ENCODE measurements around the gene RBM33. TPM values are rescaled to one million over a fixed set of nuclear protein-coding genes. Genes with fewer than 3 reads are reported as not detected.
"Not testable (repeated sequence)": the region's sequence is repeated elsewhere in the genome, so short reads cannot be mapped to it uniquely, and the experiment has no call there.

RBM33 gene
- total RNA-seq, 1 donor from 2014 or later, result 78.8 TPM

DNA sequence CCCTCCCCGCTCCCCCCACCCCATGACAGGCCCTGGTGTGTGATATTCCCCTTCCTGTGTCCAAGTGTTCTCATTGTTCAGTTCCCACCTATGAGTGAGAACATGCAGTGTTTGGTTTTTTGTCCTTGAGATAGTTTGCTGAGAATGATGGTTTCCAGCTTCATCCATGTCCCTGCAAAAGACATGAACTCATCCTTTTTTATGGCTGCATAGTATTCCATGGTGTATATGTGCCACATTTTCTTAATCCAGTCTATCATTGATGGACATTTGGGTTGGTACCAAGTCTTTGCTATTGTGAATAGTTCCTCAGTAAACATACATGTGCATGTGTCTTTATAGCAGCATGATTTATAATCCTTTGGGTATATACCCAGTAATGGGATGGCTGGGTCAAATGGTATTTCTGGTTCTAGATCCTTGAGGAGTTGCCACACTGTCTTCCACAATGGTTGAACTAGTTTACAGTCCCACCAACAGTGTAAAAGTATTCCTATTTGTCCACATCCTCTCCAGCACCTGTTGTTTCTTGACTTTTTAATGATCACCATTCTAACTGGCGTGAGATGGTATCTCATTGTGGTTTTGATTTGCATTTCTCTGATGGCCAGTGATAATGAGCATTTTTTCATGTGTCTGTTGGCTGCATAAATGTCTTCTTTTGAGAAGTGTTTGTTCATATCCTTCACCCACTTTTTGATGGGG is 42.3 kb downstream of the RBM33 start:
- intact Hi-C loops (cut with micrococcal nuclease), result not testable (repeated sequence)

DNA sequence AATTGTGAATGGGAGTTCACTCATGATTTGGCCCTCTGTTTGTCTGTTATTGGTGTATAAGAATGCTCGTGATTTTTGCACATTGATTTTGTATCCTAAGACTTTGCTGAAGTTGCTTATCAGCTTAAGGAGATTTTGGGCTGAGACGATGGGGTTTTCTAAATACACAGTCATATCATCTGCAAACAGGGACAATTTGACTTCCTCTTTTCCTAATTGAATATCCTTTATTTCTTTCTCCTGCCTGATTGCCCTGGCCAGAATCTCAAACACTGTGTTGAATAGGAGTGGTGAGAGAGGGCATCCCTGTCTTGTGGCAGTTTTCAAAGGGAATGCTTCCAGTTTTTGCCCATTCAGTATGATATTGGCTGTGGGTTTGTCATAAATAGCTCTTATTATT is 43.8 kb downstream of the RBM33 start:
- intact Hi-C loops (cut with micrococcal nuclease), result not testable (repeated sequence)

DNA sequence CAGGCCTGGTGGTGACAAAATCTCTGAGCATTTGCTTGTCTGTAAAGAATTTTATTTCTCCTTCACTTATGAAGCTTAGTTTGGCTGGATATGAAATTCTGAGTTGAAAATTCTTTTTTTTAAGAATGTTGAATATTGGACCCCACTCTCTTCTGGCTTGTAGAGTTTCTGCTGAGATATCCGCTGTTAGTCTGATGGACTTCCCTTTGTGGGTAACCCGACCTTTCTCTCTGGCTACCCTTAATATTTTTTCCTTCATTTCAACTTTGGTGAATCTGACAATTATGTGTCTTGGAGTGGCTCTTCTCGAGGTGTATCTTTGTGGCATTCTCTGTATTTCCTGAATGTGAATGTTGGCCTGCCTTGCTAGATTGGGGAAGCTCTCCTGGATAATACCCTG is 46.2 kb downstream of the RBM33 start:
- intact Hi-C loops (cut with micrococcal nuclease), result loop anchor here (5.0 kb wide), 1 partner anchor 93 kb away; no protein-coding TSS in a partner anchor

DNA sequence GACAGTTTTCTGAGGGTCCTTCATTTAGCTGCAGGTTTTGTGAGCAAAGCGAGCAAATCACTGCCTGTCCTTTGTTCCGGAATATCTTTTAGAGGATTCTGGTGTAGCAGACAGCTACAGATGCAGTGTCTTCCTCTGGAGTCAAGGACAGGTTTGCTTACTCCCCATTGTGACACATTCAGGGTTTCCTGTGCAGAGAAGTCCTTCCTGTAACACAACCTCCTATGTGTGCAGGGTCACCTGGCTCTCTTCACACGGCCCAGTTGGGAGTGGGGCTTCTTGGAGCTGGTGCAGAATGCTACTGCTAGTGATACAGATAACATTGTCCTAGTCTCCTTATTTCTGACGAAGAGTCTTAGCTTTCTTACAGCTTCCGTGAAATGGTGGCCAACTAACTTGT is 47.9 kb downstream of the RBM33 start:
- intact Hi-C loops (cut with micrococcal nuclease), result loop anchor here (5.0 kb wide), 1 partner anchor 95 kb away; no protein-coding TSS in a partner anchor

DNA sequence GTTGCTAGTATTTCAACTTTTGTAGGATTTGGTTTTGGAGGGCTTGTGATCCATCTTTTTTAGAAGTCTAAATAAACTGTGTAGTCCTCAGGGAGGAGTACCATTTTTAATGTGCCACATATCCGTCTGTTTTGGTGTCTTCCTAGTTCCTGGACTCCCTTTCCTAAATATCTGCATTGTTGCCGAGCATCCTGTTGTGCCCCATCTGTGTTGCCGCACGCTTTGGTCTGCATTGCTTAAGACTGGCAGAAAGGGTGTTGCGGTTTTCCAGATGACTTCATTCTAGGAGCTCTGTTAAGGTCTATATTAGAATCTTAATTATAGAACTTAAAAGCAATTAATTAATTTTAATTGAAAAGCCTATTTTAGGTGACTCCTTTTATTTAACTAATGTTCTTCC is 49.4 kb downstream of the RBM33 start:
- intact Hi-C loops (cut with micrococcal nuclease), result loop anchor here (5.0 kb wide), 1 partner anchor 97 kb away; no protein-coding TSS in a partner anchor

DNA sequence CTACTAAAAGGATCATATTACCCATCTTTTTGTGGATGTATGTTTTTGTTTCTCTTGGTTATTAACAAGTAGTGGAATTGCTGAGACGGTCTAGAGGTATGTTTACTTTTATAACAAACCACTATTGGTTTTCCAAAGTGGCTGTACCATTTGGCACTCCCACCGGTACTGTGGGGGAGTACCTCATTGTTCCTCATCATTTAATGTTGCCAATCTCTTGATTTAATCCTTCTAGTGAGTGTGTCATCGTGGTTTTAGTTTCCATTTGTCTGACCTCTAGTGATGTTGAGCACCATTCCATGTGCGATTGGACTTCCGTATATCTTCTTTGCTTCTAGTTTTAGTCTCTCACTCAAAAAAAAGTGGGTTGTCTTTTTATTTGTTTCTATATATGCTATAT is 50.4 kb downstream of the RBM33 start:
- intact Hi-C loops (cut with micrococcal nuclease), result loop anchor here (5.0 kb wide), 2 partner anchors 98 to 222 kb away; no protein-coding TSS in a partner anchor

DNA sequence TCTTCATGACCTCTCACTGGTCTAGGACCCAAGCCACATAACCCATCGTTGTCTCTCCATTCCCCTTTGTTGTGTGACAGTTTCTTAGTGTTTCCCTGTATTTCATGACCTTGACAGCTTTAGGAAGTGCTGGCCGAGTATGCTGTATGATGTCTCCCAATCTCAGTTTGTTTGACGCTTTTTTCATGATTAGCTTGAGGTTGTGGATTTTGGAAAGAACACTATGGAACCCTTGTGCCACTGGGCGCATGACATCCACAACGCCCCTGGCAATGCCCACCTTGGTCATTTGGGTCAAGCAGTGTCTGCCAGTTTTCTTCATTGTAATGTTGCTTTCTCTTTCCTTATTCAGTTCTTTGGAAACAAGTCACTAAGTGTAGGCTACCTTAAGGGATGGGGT is 52.3 kb downstream of the RBM33 start:
- intact Hi-C loops (cut with micrococcal nuclease), result loop anchor here (2.0 to 5.0 kb wide), 2 partner anchors 16 to 221 kb away; no protein-coding TSS in a partner anchor

DNA sequence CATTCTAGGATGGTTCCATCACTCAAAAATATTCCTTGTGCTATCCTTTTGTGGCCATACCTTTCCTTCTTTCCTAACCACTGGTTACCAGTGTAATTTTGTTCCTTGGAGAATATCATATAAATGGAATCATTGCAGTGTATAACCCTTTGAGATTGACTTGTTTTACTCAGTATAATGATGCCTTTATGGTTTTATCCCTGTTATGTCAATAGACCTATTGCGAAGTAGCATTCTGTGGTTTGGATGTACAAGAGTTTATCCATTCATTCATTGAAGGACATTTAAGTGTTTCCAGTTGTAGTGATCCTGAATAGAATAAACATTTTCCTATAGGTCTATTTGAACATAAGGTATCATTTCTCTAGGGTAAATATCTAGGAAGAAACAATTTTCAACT is 54.2 kb downstream of the RBM33 start:
- intact Hi-C loops (cut with micrococcal nuclease), result loop anchor here (5.0 kb wide), 1 partner anchor 219 kb away; no protein-coding TSS in a partner anchor

DNA sequence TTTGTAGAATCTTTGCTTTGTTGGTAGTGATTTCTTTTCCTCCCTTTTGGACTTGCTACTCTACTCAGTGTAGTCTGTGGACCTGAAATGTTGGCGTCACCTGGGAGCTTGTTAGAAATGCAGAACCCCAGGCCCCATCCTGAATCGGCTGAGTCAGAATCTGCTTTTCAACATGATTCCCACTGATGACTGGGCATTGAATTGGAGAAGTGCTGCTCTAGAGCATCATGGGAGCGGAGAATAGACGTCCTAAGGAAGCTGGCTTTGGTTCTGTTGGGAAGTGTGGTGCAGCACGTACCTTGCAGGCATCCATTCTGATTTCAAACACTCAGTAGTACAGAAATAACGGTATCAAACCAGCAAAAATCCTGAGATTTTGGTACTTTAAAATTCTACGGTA is 54.7 kb downstream of the RBM33 start:
- intact Hi-C loops (cut with micrococcal nuclease), result loop anchor here (5.0 kb wide), 1 partner anchor 218 kb away; no protein-coding TSS in a partner anchor

DNA sequence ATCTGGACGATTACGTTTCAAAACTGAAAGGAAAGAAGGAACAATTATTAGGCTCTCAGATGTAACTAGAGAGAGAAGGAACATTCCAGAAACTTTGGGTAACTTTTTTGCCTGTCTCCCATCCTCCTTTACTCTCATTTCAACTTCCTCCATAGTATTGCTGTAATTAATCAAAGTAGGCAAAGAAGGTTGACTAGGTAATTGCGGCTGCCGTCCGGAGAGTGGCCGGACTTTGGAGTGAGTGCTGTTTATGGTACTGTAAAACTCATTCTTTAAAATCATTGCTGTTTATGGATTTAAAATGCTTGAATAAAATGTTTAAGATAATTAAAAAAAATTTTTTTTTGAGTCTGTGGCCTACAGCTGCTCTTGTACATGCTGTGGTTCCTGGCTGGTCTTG is 56.4 kb downstream of the RBM33 start:
- intact Hi-C loops (cut with micrococcal nuclease), result no loop called here

DNA sequence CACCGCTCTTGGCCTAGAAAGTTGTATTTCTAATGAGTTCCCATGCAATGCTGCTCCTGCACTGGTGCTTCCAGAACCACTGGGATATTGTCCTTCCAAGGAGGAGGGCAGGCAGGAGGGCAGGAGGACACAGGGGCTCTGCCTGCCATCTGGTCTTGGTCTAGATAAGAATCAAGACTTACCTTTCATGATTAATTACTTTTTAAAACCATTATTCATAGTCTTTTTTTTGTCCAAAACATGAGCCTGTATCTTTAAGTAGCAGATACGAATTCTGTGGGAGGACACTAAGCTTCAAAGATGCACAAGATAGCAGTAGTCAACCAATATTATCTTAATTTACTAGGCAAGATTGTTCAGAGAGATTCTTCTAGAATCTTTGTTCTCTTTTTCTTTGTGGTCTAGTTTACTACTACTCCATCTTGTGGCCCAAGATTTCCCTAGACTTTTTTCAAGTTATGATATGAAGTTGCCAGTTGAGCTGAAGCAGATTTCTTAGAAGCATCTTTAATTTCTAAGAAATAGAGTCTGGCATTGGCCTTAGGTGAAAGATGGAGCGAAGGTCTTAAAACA is 57.6 kb downstream of the RBM33 start:
- intact Hi-C loops (cut with micrococcal nuclease), result no loop called here

DNA sequence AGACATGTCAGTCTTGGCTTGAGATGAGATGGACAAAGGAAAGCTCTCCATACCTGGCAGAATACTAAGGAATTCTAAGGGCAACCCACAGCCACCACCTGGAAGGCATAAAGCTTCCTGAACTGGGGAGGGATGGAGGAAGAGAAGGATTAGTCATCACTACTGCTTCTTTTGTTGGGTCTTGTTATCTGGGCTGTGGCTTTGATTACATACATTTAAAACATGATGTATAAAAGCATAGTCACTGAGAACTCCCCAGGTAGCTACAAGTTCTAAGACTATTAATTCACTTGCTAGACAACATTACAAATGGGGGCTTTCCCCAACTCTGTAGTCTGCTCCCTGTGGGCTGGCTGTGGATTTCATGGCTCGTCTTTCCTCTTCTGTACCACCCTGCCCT is 58.2 kb downstream of the RBM33 start:
- intact Hi-C loops (cut with micrococcal nuclease), result no loop called here

DNA sequence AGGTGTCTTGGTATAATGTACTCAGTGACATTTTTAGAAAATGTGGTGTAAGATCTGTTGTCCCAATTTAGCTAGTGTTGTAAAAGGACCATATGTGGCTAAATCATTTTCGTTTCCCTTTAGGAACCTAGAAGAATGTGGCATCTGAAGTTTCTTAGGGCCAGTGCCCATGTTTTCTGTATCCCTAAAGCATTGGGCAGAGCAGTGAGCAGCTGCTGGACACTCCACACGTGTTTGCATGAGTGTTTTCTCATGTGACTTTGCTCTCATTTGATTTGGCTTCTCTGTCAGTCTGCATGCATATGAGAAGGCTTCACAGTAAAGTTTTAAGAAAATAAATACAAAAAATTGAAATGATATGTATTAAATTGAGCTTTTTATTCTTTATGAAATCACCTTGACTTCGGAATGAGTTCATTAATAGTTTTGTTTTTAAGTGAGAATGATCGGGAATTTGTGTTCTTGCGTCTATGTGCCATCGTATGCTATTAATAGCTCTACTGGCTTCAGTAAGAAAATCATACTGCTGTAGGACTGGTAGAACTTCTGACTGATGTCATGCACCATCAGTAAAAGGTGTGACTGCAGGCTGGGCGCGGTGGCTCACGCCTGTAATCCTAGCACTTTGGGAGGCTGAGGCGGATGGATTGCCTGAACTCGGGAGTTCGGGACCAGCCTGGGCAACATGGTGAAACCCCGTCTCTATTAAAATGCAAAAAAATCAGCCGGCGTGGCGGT is 61.3 kb downstream of the RBM33 start:
- intact Hi-C loops (cut with micrococcal nuclease), result no loop called here

DNA sequence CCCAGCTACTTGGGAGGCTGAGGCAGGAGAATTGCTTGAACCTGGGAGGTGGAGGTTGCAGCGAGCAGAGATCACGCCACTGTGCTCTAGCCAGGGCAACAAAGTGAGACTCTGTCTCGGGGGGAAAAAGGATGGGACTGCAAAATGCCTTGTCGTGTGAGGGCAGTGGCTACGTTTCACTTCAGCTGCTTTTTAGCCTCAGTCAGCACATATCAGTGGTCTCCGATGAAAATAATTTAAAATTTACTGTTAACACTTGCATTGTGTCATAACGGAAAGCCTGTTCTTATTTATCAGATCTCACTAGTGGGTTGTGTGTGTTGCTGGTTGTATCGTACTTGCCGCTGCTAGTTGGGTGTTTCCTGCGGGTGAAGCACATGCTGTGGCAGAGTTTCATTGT is 61.9 kb downstream of the RBM33 start:
- intact Hi-C loops (cut with micrococcal nuclease), result no loop called here

DNA sequence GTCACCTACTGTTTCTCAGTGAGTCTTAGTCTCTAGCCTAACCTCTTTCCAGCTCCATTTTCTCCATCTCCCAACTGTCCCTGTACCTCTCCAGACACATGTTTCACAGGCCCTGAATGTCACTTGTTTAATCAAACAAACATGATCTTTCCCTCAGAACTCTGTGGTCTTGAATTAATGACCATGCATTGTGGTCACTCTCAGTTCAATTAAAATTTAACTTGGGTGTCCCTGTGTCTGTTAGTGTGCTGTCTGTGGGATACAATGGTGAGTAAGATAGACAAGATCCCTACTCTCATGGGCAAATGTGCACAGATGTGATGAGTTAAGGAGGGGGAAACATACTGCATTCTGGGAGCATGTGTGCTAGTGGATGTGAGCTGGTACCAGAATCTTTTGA is 65.0 kb downstream of the RBM33 start:
- intact Hi-C loops (cut with micrococcal nuclease), result no loop called here

DNA sequence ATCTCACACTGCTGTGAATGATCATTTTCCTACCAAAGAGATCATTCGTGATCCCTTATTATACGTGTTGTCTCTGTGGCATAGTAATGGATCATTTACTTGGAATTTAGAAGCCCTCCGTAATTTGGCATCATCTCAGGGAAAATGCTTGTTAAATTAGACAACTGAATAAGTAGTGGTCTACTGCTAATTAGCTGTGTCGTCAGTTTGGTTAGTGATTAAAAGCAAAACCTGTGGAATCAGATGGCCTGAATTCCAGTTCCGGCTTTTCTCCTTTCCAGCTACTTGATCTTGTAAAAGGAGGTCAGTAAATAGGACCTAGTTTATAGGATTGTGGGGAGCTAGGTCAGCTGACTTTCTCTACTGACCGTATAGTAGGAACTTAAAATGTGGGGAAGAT is 65.6 kb downstream of the RBM33 start:
- intact Hi-C loops (cut with micrococcal nuclease), result no loop called here

DNA sequence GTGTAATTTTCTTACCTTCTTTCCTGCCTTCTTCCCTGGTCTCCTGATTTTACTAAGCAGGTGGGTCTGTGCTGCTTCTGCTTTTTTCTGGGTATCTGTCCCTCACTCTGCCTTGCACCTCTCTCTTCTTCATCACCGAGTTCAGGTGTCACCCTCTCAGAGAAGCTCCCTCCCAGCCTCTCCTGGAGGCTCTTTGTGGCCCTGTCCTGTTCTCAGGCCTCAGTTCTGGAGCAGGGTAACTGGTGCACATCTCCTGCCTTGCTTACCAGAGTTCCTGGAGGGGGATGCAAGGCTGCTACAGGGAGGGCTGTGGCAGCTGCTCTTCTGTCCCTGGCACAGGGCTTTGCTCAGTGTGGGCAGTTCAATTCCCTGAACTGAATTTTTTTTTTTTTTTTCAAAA is 66.1 kb downstream of the RBM33 start:
- intact Hi-C loops (cut with micrococcal nuclease), result no loop called here

DNA sequence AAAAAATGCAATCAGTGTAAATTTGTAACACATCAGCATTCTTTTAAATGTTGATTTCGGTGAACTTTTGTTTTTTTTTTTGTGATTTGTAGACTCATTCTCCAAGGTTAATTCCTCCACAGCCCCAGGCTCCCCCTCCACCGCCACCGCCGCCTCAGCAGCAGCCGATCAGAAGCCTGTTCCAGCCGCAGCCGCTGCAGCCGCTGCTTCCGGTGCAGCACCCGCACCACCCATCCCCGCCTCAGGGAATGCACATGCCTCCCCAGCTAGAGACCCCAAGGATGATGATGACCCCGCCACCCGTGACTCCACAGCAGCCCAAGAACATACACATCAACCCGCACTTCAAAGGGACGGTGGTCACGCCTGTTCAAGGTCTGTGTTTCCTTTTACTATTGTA is 66.6 kb downstream of the RBM33 start:
- intact Hi-C loops (cut with micrococcal nuclease), result no loop called here

DNA sequence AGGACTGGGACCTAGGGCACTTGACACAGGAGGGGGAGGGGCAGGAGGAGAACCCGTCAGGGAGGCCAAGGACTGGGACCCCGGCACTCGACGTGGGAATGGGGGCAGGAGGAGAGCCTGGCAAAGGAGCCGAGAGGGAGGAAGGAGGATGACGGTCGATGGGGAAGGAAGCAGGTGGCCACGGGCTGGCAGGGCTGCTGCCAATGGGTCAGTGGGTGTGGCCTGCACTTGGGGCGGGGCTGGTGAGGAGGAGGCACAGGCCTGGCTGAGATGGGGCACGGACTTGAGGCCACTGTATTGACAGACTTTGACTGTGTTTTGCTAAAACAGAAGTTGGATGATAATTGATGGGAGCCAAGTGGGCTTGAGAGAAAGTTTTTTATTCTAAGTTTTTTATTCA is 68.9 kb downstream of the RBM33 start:
- intact Hi-C loops (cut with micrococcal nuclease), result no loop called here

DNA sequence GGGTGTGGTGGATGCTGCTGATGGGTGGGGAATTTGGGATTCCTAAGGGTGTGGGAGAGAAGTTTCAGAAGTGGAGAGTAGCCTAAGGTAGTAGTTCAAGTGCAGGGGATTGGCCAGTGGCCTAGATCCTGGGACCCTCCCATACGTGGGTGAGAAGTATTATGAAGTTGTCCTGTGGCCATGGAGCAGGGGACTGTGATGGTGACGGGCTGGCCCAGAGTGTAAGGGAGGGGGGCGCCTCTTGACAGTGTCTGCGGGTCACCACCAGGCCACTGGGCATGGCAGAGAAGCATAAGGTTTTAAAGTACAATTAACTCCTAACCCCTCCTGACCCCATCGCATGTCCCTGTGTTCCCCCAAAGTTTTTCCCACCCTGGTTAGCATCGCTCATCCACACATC is 70.2 kb downstream of the RBM33 start:
- intact Hi-C loops (cut with micrococcal nuclease), result no loop called here

DNA sequence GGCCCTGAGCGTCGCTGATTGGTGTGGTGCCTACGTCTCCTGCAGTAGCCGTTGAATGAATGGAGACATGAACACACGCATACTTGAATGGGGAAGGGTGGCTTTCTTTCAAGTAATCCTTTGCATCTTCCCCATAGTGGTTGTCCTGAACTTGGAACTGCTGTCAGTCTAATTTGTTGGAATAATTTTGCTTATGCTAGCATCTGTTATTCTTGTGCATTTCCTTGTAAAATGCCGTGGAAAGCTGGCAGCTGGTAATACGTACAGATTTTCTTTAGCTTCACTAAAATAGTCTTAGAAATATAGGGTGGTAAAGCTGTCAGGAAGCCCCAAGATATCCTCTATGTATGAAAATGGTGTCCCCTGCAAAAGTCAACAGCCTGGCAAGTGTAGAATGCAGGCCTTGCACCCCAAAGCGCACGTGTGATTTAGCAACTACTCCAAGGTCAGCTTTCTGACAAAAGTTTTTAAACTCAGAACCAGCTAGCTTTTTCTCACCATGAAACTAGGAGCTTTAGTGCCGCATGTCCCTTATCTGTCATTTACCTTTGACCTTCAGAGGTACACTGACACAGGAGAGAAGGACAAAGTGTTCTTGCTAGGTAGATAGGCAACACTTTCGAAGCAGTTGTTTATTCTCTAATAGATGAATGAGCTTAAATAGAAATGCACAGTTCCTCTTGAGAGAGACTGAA is 70.8 kb downstream of the RBM33 start:
- intact Hi-C loops (cut with micrococcal nuclease), result no loop called here
